GM23338 (cell line): ENCODE results near the gene GCH1. TPM values are rescaled to one million over a fixed set of nuclear protein-coding genes. Genes with fewer than 3 reads are reported as not detected.

Source experiments
- ATAC-seq: fragments of 200-7000 bp; cut with Tn5 transposase; 3 replicates; pipeline ENCODE4 v1.9.1; 2020
- DNase-seq: peaks from one replicate; pipeline ENCODE4 v3.0.0-alpha.2; 2015; ENCODE audit warnings: low spot score
- H2AFZ ChIP-seq: fragments of 200-600 bp; sonication (generic); 2 replicates; pipeline ENCODE4 v1.8.0; 2016; ENCODE audit warnings: antibody characterized with exemption, mild to moderate bottlenecking, moderate library complexity
- H3F3A ChIP-seq: fragments of 200-600 bp; sonication (generic); replicated peaks from 2 replicates; pipeline ENCODE4 v1.8.0; 2017; ENCODE audit warnings: antibody characterized with exemption, mixed run types, low read depth
- H3K27ac ChIP-seq: fragments of 200-600 bp; sonication (generic); 2 replicates; pipeline ENCODE4 v1.6.1; 2016; ENCODE audit warnings: low read depth
- H3K27me3 ChIP-seq: fragments of 200-600 bp; sonication (generic); 2 replicates; pipeline ENCODE4 v1.8.0; 2016; ENCODE audit warnings: mild to moderate bottlenecking, mixed run types, moderate library complexity; ENCODE audit not compliant: insufficient read depth
- H3K36me3 ChIP-seq: fragments of 200-600 bp; sonication (generic); 2 replicates; pipeline ENCODE4 v1.8.0; 2016; ENCODE audit warnings: mild to moderate bottlenecking; ENCODE audit not compliant: insufficient read depth
- H3K4me1 ChIP-seq: fragments of 200-600 bp; sonication (generic); 2 replicates; pipeline ENCODE4 v1.8.0; 2016; ENCODE audit warnings: mild to moderate bottlenecking, moderate library complexity; ENCODE audit not compliant: insufficient read depth
- H3K4me2 ChIP-seq: fragments of 200-600 bp; sonication (generic); 2 replicates; pipeline ENCODE4 v1.7.1; 2017; ENCODE audit warnings: mixed run types
- H3K4me3 ChIP-seq: fragments of 200-600 bp; sonication (generic); 2 replicates; pipeline ENCODE4 v1.6.1; 2016; ENCODE audit warnings: mixed run types
- H3K79me2 ChIP-seq: fragments of 200-600 bp; sonication (generic); replicated peaks from 2 replicates; pipeline ENCODE4 v1.8.0; 2017; ENCODE audit warnings: mild to moderate bottlenecking; ENCODE audit not compliant: insufficient read depth
- H3K9me2 ChIP-seq: fragments of 200-600 bp; sonication (generic); 2 replicates; pipeline ENCODE4 v1.8.0; 2017; ENCODE audit not compliant: insufficient read depth
- H4K20me1 ChIP-seq: fragments of 200-600 bp; sonication (generic); replicated peaks from 2 replicates; pipeline ENCODE4 v1.8.0; 2017; ENCODE audit warnings: mild to moderate bottlenecking; ENCODE audit not compliant: insufficient read depth
- H3K27ac Mint-ChIP-seq: 2 replicates; pipeline ENCODE4 v1.8.0; 2020; ENCODE audit warnings: inconsistent platforms, mild to moderate bottlenecking, moderate library complexity, mixed read lengths
- H3K27me3 Mint-ChIP-seq: 3 replicates; pipeline ENCODE4 v1.8.0; 2022; ENCODE audit warnings: low read depth, mild to moderate bottlenecking, moderate library complexity, mixed read lengths, inconsistent platforms; ENCODE audit not compliant: insufficient read depth, poor library complexity
- H3K36me3 Mint-ChIP-seq: 3 replicates; pipeline ENCODE4 v1.8.0; 2021; ENCODE audit warnings: low read depth, mild to moderate bottlenecking, inconsistent platforms, moderate library complexity, mixed read lengths
- H3K4me1 Mint-ChIP-seq: 3 replicates; pipeline ENCODE4 v1.8.0; 2020; ENCODE audit warnings: mild to moderate bottlenecking, inconsistent platforms, mixed read lengths
- H3K4me3 Mint-ChIP-seq: 3 replicates; pipeline ENCODE4 v1.8.0; 2021; ENCODE audit warnings: moderate library complexity, mild to moderate bottlenecking, inconsistent platforms, mixed read lengths
- H3K9me3 Mint-ChIP-seq: 3 replicates; pipeline ENCODE4 v1.8.0; 2020; ENCODE audit warnings: moderate library complexity, mild to moderate bottlenecking, inconsistent platforms, mixed read lengths
- CREB1 ChIP-seq: fragments of 250-450 bp; sonication (Bioruptor Pico); IDR thresholded peaks from 2 replicates; pipeline ENCODE4 v1.5.0; 2020; ENCODE audit warnings: low read depth, mild to moderate bottlenecking, moderate library complexity
- CTCF ChIP-seq, 2 experiments: fragments of 200-600 bp in 1 of 2; sonication (generic) in 1 of 2; conservative IDR thresholded peaks; 2 replicates each; pipeline versions ENCODE4 v1.5.1 to v1.6.1; 2016 to 2017; ENCODE audit warnings: antibody characterized with exemption in 2 of 2, low read depth in 2 of 2, mild to moderate bottlenecking in 2 of 2, moderate library complexity in 1 of 2
- EZH2 ChIP-seq: fragments of 200-600 bp; sonication (generic); IDR thresholded peaks from one replicate; pipeline ENCODE4 v1.8.0; 2017; ENCODE audit warnings: antibody characterized with exemption, mild to moderate bottlenecking, low read depth; ENCODE audit not compliant: unreplicated experiment
- EZH2phosphoT487 ChIP-seq: fragments of 200-600 bp; sonication (generic); IDR thresholded peaks from one replicate; pipeline ENCODE4 v1.8.1; 2018; ENCODE audit warnings: antibody characterized with exemption; ENCODE audit not compliant: unreplicated experiment
- JUNB ChIP-seq: IDR thresholded peaks from one replicate; pipeline ENCODE4 v1.6.1; 2016; ENCODE audit warnings: antibody characterized with exemption; ENCODE audit not compliant: unreplicated experiment
- NANOG ChIP-seq: IDR thresholded peaks from 2 replicates; pipeline ENCODE4 v1.6.1; 2016; ENCODE audit warnings: antibody characterized with exemption, borderline replicate concordance
- POLR2AphosphoS5 ChIP-seq: IDR thresholded peaks from 2 replicates; pipeline ENCODE4 v1.6.1; 2016; ENCODE audit warnings: antibody characterized with exemption, low read depth
- REST ChIP-seq: IDR thresholded peaks from one replicate; pipeline ENCODE4 v1.6.1; 2018; ENCODE audit warnings: antibody characterized with exemption; ENCODE audit not compliant: unreplicated experiment
- STAT1 ChIP-seq: IDR thresholded peaks from one replicate; pipeline ENCODE4 v1.6.1; 2016; ENCODE audit warnings: antibody characterized with exemption; ENCODE audit not compliant: unreplicated experiment
- ZNF114 ChIP-seq: fragments of 250-450 bp; sonication (Bioruptor Pico); IDR thresholded peaks from 2 replicates; pipeline ENCODE4 v1.5.0; 2020; ENCODE audit warnings: mild to moderate bottlenecking, moderate library complexity
- ZNF331 ChIP-seq: fragments of 250-450 bp; sonication (Bioruptor Pico); IDR thresholded peaks from 2 replicates; pipeline ENCODE4 v1.5.0; 2020; ENCODE audit warnings: low read depth, mild to moderate bottlenecking, moderate library complexity
- polyA plus RNA-seq: library from polyadenylated mRNA; unstranded; fragments of >200 nt; fragmentation: Nextera tagmentation; extraction: Ambion mirVana; gene quantifications from 2 replicates; pipeline ENCODE4 v1.2.1, GENCODE V29; 2016
- total RNA-seq: library from RNA; depleted of rRNA; stranded (reverse); fragments of >200 nt; shearing (Covaris generic); gene quantifications from 2 replicates; pipeline ENCODE4 v1.2.3, GENCODE V29; 2014
- TF ChIP-seq, protein P1 (sequence below): fragments of 250-450 bp; sonication (Bioruptor Pico); IDR thresholded peaks from 2 replicates; pipeline ENCODE4 v1.5.0; 2020; ENCODE audit warnings: mild to moderate bottlenecking, moderate library complexity
- TF ChIP-seq, protein P2 (sequence below): IDR thresholded peaks from 2 replicates; pipeline ENCODE4 v1.6.1; 2016; ENCODE audit warnings: antibody characterized with exemption

Gene GCH1
- total and polyA plus RNA-seq, 2 experiments from 2014 or later: 8.7 to 15.0 TPM

GRCh38 chr14:54931598-54932340 is 29.1 kb upstream of the GCH1 start:
- H4K20me1 ChIP-seq: no peaks in the 10 kb centered on the region
- H3K36me3 ChIP-seq: no peaks in the 10 kb centered on the region
- no peak overlapping the region for H3K4me2 ChIP-seq
- TF ChIP-seq CREB1: no peak
- no peak for TF ChIP-seq CTCF (conservative IDR thresholded peaks at IDR 0.05; ENCODE audit: low read depth in 2 of 2)
- TF ChIP-seq, protein P1, sequence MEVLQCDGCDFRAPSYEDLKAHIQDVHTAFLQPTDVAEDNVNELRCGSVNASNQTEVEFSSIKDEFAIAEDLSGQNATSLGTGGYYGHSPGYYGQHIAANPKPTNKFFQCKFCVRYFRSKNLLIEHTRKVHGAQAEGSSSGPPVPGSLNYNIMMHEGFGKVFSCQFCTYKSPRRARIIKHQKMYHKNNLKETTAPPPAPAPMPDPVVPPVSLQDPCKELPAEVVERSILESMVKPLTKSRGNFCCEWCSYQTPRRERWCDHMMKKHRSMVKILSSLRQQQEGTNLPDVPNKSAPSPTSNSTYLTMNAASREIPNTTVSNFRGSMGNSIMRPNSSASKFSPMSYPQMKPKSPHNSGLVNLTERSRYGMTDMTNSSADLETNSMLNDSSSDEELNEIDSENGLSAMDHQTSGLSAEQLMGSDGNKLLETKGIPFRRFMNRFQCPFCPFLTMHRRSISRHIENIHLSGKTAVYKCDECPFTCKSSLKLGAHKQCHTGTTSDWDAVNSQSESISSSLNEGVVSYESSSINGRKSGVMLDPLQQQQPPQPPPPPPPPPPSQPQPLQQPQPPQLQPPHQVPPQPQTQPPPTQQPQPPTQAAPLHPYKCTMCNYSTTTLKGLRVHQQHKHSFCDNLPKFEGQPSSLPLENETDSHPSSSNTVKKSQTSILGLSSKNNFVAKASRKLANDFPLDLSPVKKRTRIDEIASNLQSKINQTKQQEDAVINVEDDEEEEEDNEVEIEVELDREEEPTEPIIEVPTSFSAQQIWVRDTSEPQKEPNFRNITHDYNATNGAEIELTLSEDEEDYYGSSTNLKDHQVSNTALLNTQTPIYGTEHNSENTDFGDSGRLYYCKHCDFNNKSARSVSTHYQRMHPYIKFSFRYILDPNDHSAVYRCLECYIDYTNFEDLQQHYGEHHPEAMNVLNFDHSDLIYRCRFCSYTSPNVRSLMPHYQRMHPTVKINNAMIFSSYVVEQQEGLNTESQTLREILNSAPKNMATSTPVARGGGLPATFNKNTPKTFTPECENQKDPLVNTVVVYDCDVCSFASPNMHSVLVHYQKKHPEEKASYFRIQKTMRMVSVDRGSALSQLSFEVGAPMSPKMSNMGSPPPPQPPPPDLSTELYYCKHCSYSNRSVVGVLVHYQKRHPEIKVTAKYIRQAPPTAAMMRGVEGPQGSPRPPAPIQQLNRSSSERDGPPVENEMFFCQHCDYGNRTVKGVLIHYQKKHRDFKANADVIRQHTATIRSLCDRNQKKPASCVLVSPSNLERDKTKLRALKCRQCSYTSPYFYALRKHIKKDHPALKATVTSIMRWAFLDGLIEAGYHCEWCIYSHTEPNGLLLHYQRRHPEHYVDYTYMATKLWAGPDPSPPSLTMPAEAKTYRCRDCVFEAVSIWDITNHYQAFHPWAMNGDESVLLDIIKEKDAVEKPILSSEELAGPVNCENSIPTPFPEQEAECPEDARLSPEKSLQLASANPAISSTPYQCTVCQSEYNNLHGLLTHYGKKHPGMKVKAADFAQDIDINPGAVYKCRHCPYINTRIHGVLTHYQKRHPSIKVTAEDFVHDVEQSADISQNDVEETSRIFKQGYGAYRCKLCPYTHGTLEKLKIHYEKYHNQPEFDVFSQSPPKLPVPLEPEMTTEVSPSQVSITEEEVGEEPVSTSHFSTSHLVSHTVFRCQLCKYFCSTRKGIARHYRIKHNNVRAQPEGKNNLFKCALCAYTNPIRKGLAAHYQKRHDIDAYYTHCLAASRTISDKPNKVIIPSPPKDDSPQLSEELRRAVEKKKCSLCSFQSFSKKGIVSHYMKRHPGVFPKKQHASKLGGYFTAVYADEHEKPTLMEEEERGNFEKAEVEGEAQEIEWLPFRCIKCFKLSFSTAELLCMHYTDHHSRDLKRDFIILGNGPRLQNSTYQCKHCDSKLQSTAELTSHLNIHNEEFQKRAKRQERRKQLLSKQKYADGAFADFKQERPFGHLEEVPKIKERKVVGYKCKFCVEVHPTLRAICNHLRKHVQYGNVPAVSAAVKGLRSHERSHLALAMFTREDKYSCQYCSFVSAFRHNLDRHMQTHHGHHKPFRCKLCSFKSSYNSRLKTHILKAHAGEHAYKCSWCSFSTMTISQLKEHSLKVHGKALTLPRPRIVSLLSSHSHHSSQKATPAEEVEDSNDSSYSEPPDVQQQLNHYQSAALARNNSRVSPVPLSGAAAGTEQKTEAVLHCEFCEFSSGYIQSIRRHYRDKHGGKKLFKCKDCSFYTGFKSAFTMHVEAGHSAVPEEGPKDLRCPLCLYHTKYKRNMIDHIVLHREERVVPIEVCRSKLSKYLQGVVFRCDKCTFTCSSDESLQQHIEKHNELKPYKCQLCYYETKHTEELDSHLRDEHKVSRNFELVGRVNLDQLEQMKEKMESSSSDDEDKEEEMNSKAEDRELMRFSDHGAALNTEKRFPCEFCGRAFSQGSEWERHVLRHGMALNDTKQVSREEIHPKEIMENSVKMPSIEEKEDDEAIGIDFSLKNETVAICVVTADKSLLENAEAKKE (CRISPR knock-in tag): no peak
- no peak for TF ChIP-seq NANOG
- TF ChIP-seq STAT1: no peak
- TF ChIP-seq ZNF331 (CRISPR knock-in tag): no peak
- no peak for TF ChIP-seq EZH2phosphoT487
- no peak for TF ChIP-seq REST
- no peak for TF ChIP-seq ZNF114 (CRISPR knock-in tag)
- TF ChIP-seq, protein P2, sequence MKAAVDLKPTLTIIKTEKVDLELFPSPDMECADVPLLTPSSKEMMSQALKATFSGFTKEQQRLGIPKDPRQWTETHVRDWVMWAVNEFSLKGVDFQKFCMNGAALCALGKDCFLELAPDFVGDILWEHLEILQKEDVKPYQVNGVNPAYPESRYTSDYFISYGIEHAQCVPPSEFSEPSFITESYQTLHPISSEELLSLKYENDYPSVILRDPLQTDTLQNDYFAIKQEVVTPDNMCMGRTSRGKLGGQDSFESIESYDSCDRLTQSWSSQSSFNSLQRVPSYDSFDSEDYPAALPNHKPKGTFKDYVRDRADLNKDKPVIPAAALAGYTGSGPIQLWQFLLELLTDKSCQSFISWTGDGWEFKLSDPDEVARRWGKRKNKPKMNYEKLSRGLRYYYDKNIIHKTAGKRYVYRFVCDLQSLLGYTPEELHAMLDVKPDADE: no peak
- no peak for TF ChIP-seq JUNB
- no peak for TF ChIP-seq EZH2
- no peak for TF ChIP-seq POLR2AphosphoS5
- ATAC-seq (no peak), DNase-seq (no peak)
- Mint-ChIP-seq H3K4me1 (no peaks in the 10 kb centered on the region; the same call in 2 of the 3 replicates), H3K27me3 (peaks cover 6% of the 10 kb centered on the region), H3K9me3 (no peaks in the 10 kb centered on the region), H3K4me3 (no peak overlapping the region), H3K27ac (no peak overlapping the region), H3K36me3 (no peaks in the 10 kb centered on the region)
- H3F3A ChIP-seq: no peaks in the 10 kb centered on the region
- H3K4me3 ChIP-seq: no peak overlapping the region
- no peak overlapping the region for H3K27ac ChIP-seq
- no peaks in the 10 kb centered on the region for H3K27me3 ChIP-seq
- no peak overlapping the region for H2AFZ ChIP-seq
- H3K9me2 ChIP-seq: no peaks in the 10 kb centered on the region
- H3K4me1 ChIP-seq: no peaks in the 10 kb centered on the region
- H3K79me2 ChIP-seq: no peaks in the 10 kb centered on the region
